IMR-90 (cell line): ENCODE measurements around the gene ADAM12.

ENCODE experiments used
- CEBPB ChIP-seq: IDR thresholded peaks from 2 replicates; pipeline ENCODE4 v1.6.1; 2012; ENCODE audit warnings: low read depth, low read length, improper control_type of control experiment
- CHD1 ChIP-seq: IDR thresholded peaks from 2 replicates; pipeline ENCODE4 v1.6.1; 2012; ENCODE audit warnings: low read depth, low read length, improper control_type of control experiment
- CTCF ChIP-seq: conservative IDR thresholded peaks from 2 replicates; pipeline ENCODE4 v1.5.1; 2012; ENCODE audit warnings: mild to moderate bottlenecking, low read depth, low read length, improper control_type of control experiment
- ELK1 ChIP-seq: fragments of 150-350 bp; IDR thresholded peaks from 2 replicates; pipeline ENCODE4 v1.6.1; 2016; ENCODE audit warnings: low read depth, mild to moderate bottlenecking, low read length, moderate library complexity, borderline replicate concordance
- FOS ChIP-seq: fragments of 150-350 bp; IDR thresholded peaks from 2 replicates; pipeline ENCODE4 v1.6.1; 2016; ENCODE audit warnings: low read depth, low read length
- MAFK ChIP-seq: IDR thresholded peaks from 2 replicates; pipeline ENCODE4 v1.6.1; 2012; ENCODE audit warnings: low read depth, low read length, improper control_type of control experiment
- MAZ ChIP-seq: IDR thresholded peaks from 2 replicates; pipeline ENCODE4 v1.6.1; 2012; ENCODE audit warnings: low read depth, mild to moderate bottlenecking, low read length, improper control_type of control experiment, moderate library complexity, borderline replicate concordance
- MXI1 ChIP-seq: IDR thresholded peaks from 2 replicates; pipeline ENCODE4 v1.6.1; 2012; ENCODE audit warnings: low read depth, mild to moderate bottlenecking, low read length, moderate library complexity, borderline replicate concordance
- POLR2A ChIP-seq: IDR thresholded peaks from 2 replicates; pipeline ENCODE4 v1.6.1; 2012; ENCODE audit warnings: mild to moderate bottlenecking, low read depth, low read length
- RAD21 ChIP-seq: IDR thresholded peaks from 2 replicates; pipeline ENCODE4 v1.6.1; 2012; ENCODE audit warnings: low read length, improper control_type of control experiment
- RCOR1 ChIP-seq: IDR thresholded peaks from 2 replicates; pipeline ENCODE4 v1.6.1; 2012; ENCODE audit warnings: mild to moderate bottlenecking, low read length, improper control_type of control experiment; ENCODE audit not compliant: insufficient replicate concordance
- RFX5 ChIP-seq: IDR thresholded peaks from 2 replicates; pipeline ENCODE4 v1.8.0; 2012; ENCODE audit warnings: low read depth, mild to moderate bottlenecking, low read length, moderate library complexity
- SMC3 ChIP-seq: fragments of 150-350 bp; IDR thresholded peaks from 2 replicates; pipeline ENCODE4 v1.6.1; 2016; ENCODE audit warnings: low read depth, mild to moderate bottlenecking, antibody characterized with exemption, low read length, moderate library complexity
- USF2 ChIP-seq: fragments of 150-350 bp; IDR thresholded peaks from 2 replicates; pipeline ENCODE4 v1.6.1; 2017; ENCODE audit warnings: mild to moderate bottlenecking, antibody characterized with exemption, low read length, low read depth

- TF ChIP-seq CTCF (no peak), RCOR1 (no peak), MAFK (no peak), FOS (no peak), RFX5 (no peak), SMC3 (no peak), POLR2A (no peak), RAD21 (no peak), MXI1 (no peak), ELK1 (no peak), USF2 (no peak), CEBPB (peak; percentile 77), CHD1 (no peak), MAZ (no peak)
Observed at GRCh38 chr10:126130271-126130710, 258.0 kb downstream of the ADAM12 start.
